GM10248 (cell line): ENCODE results near the gene SEBOX.

Experiments used
- CTCF ChIA-PET: fragments of 300-600 bp; sonication (Branson Sonifier 250); formaldehyde crosslinking; extraction: SDS; loops from one replicate; lab custom pipeline; 2021; ENCODE audit warnings: antibody characterized with exemption; lab: Yijun Ruan, JAX
- POLR2A ChIA-PET: fragments of 350-650 bp; sonication (Branson Sonifier 250); formaldehyde crosslinking; extraction: SDS; loops from one replicate; lab custom pipeline; 2020; ENCODE audit warnings: antibody characterized with exemption; lab: Yijun Ruan, JAX
- DNase-seq: peaks from one replicate; pipeline ENCODE4 v3.0.0; 2012; ENCODE audit errors: extremely low spot score
- CTCF ChIP-seq: IDR thresholded peaks from 2 replicates; pipeline ENCODE4 v1.5.1; 2012; ENCODE audit warnings: mild to moderate bottlenecking, low read depth; ENCODE audit errors: extremely low read depth, missing control alignments, control extremely low read depth

The SEBOX gene

GRCh38 chr17:28345419-28346198 is 19.4 kb downstream of the SEBOX start:
- no peak for TF ChIP-seq CTCF
- POLR2A ChIA-PET: interaction anchor here (0.8 kb wide), 1 partner anchor 15 kb away, joined by 3 read pairs; no protein-coding TSS in a partner anchor
- CTCF ChIA-PET: interaction anchor here (0.9 to 3.8 kb wide), 5 partner anchors 9 to 106 kb away, joined by 3 to 18 read pairs (median 7); partner anchors contain the start of genes IFT20, POLDIP2 and TNFAIP1
- no peak for DNase-seq

DNA sequence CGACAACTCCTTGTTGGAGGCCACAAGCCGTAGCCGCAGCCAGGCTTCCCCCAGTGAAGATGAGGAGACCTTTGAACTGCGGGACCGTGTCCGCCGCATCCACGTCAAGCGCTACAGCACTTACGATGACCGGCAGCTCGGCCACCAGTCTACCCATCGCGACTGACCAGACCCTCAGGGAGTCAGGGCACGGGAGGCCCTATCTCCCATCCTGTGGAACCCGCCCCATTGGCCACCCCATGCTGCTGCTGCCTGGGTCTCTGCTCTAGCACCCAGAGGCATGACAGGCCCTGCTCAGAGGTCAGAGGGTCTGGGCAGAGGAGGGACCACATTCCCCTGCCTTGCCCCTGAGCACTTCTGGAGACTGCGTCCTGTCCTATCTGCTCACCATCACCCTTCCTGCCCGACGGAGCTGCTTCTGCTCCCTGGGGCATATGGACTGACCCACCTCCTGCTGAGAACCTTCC is 20.5 kb downstream of the SEBOX start:
- CTCF ChIA-PET: interaction anchor here (0.9 to 2.5 kb wide), 2 partner anchors 8 to 13 kb away, joined by 3 to 8 read pairs; partner anchors contain the start of gene POLDIP2
- POLR2A ChIA-PET: no interaction called here
- TF ChIP-seq CTCF: no peak
- no peak for DNase-seq

- CTCF ChIA-PET: interaction anchor here (2.5 kb wide), 1 partner anchor 13 kb away, joined by 8 read pairs; the partner anchor contains the start of gene POLDIP2
- POLR2A ChIA-PET: no interaction called here
- DNase-seq: no peak
- no peak for TF ChIP-seq CTCF
Observed at GRCh38 chr17:28344011-28344410, 21.0 kb downstream of the SEBOX start.

- DNase-seq: no peak
- no peak for TF ChIP-seq CTCF
- ChIA-PET POLR2A (no interaction called here), CTCF (interaction anchor here (2.5 kb wide), 1 partner anchor 14 kb away, joined by 8 read pairs; the partner anchor contains the start of gene POLDIP2)
Observed at GRCh38 chr17:28343491-28343932, 21.5 kb downstream of the SEBOX start.

DNA sequence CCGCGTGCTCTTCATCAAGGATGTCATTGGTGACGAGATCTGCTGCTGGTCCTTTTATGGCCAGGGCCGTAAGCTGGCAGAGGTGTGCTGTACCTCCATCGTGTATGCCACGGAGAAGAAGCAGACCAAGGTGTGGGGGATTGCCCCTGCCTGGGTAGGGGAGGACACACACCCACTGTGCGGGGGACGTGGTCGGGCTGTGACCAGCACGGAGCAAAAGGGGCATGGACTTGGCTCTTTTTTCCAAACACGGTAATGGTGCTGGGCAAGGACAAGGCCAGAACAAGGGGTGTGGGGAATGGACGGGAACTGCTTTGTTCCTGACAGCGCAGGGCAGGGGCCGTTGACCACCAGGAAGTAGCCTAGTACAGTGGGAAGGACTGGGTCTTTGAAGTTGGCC is 22.7 kb downstream of the SEBOX start:
- CTCF ChIA-PET: interaction anchor here (1.1 to 1.2 kb wide), 2 partner anchors 11 to 16 kb away, joined by 3 read pairs; no protein-coding TSS in a partner anchor
- POLR2A ChIA-PET: no interaction called here
- DNase-seq: no peak
- TF ChIP-seq CTCF: no peak

GRCh38 chr17:28341516-28341915 is 23.5 kb downstream of the SEBOX start:
- ChIA-PET CTCF (interaction anchor here (1.1 to 1.2 kb wide), 2 partner anchors 12 to 17 kb away, joined by 3 read pairs; no protein-coding TSS in a partner anchor), POLR2A (no interaction called here)
- DNase-seq: no peak
- TF ChIP-seq CTCF: no peak
